Astrocyte (in vitro differentiated cells and primary cell): ENCODE data around the gene CTNNB1. TPM values are rescaled to one million over a fixed set of nuclear protein-coding genes. Genes with fewer than 3 reads are reported as not detected.
A peak's percentile ranks its signal among the peaks of the same experiment; 100 is the strongest.

Experiments used
- DNase-seq: peaks from one replicate; pipeline ENCODE4 v3.0.0-alpha.2; 2010; ENCODE audit warnings: low read depth
- FAIRE-seq: peaks from 2 replicates; lab custom pipeline; 2011; peaks lifted over from hg19 to GRCh38; lab: Jason Lieb, UNC
- H2AFZ ChIP-seq: 2 replicates; pipeline ENCODE4 v1.6.0; 2012; ENCODE audit warnings: low read depth, low read length, inconsistent platforms
- H3K27ac ChIP-seq: 2 replicates; pipeline ENCODE4 v1.5.1; 2011; ENCODE audit warnings: low read depth, low read length, inconsistent platforms
- H3K27me3 ChIP-seq: 2 replicates; pipeline ENCODE4 v1.6.0; 2011; ENCODE audit warnings: low read length, inconsistent platforms; ENCODE audit not compliant: insufficient read depth
- H3K36me3 ChIP-seq: 2 replicates; pipeline ENCODE4 v1.5.1; 2011; ENCODE audit warnings: low read length, inconsistent platforms; ENCODE audit not compliant: insufficient read depth
- H3K4me1 ChIP-seq: 2 replicates; pipeline ENCODE4 v1.5.1; 2011; ENCODE audit warnings: low read length, inconsistent platforms; ENCODE audit not compliant: insufficient read depth
- H3K4me2 ChIP-seq: 2 replicates; pipeline ENCODE4 v1.6.0; 2012; ENCODE audit warnings: low read length, inconsistent platforms
- H3K4me3 ChIP-seq: 2 replicates; pipeline ENCODE4 v1.5.1; 2011; ENCODE audit warnings: low read depth, mild to moderate bottlenecking, low read length, inconsistent platforms; ENCODE audit not compliant: insufficient read depth
- H3K79me2 ChIP-seq: 2 replicates; pipeline ENCODE4 v1.6.0; 2012; ENCODE audit warnings: mild to moderate bottlenecking, low read length, inconsistent platforms; ENCODE audit not compliant: insufficient read depth
- H3K9ac ChIP-seq: 2 replicates; pipeline ENCODE4 v1.6.0; 2012; ENCODE audit warnings: mild to moderate bottlenecking, low read length, inconsistent platforms
- H3K9me3 ChIP-seq: 2 replicates; pipeline ENCODE4 v1.5.1; 2012; ENCODE audit warnings: low read depth, mild to moderate bottlenecking, low read length, inconsistent platforms; ENCODE audit not compliant: insufficient read depth
- H4K20me1 ChIP-seq: 2 replicates; pipeline ENCODE4 v1.6.0; 2012; ENCODE audit warnings: low read length, inconsistent platforms; ENCODE audit not compliant: insufficient read depth
- H3K27ac Mint-ChIP-seq: one replicate; pipeline ENCODE4 v1.8.0; 2021; ENCODE audit warnings: mild to moderate bottlenecking, mixed read lengths; ENCODE audit not compliant: unreplicated experiment
- H3K27me3 Mint-ChIP-seq: one replicate; pipeline ENCODE4 v1.8.0; 2021; ENCODE audit warnings: low read depth, mixed read lengths; ENCODE audit not compliant: unreplicated experiment
- H3K36me3 Mint-ChIP-seq: one replicate; pipeline ENCODE4 v1.8.0; 2021; ENCODE audit warnings: low read depth, mixed read lengths; ENCODE audit not compliant: unreplicated experiment
- H3K4me1 Mint-ChIP-seq: one replicate; pipeline ENCODE4 v1.8.0; 2021; ENCODE audit warnings: low read depth, mixed read lengths; ENCODE audit not compliant: unreplicated experiment
- H3K4me3 Mint-ChIP-seq: one replicate; pipeline ENCODE4 v1.8.0; 2021; ENCODE audit warnings: mild to moderate bottlenecking, moderate library complexity, mixed read lengths; ENCODE audit not compliant: unreplicated experiment
- H3K9me3 Mint-ChIP-seq: one replicate; pipeline ENCODE4 v1.8.0; 2021; ENCODE audit warnings: mild to moderate bottlenecking, mixed read lengths; ENCODE audit not compliant: unreplicated experiment
- CTCF ChIP-seq: IDR thresholded peaks from 2 replicates; pipeline ENCODE4 v1.5.1; 2011; ENCODE audit warnings: low read depth, mild to moderate bottlenecking, inconsistent platforms, low read length, moderate library complexity; ENCODE audit not compliant: insufficient read depth
- EZH2 ChIP-seq: IDR thresholded peaks from 2 replicates; pipeline ENCODE4 v1.6.1; 2012; ENCODE audit warnings: mild to moderate bottlenecking, low read length, inconsistent platforms; ENCODE audit not compliant: insufficient read depth
- total RNA-seq: library from RNA; stranded (reverse); gene quantifications from 2 replicates; pipeline ENCODE4 v1.2.1, GENCODE V29; 2021

CTNNB1 gene
- total RNA-seq, 1 donor from 2014 or later = 656 TPM

- H3K36me3 ChIP-seq = peaks cover 32% of the 10 kb centered on the region
- H3K9me3 Mint-ChIP-seq = no peaks in the 10 kb centered on the region
- H3K9me3 ChIP-seq = no peaks in the 10 kb centered on the region
- no peak overlapping the region for H3K4me3 ChIP-seq
- H3K27ac ChIP-seq = no peak overlapping the region
- H3K27me3 ChIP-seq = no peaks in the 10 kb centered on the region
- no peak for TF ChIP-seq EZH2
- no peak for TF ChIP-seq CTCF
- H4K20me1 ChIP-seq = peaks cover 97% of the 10 kb centered on the region
- no peak overlapping the region for H3K9ac ChIP-seq
- peaks cover 12% of the 10 kb centered on the region for H3K4me1 ChIP-seq
- H3K79me2 ChIP-seq = peaks cover 100% of the 10 kb centered on the region
- no peak overlapping the region for H3K27ac Mint-ChIP-seq
- no peaks in the 10 kb centered on the region for H3K27me3 Mint-ChIP-seq
- peaks cover 40% of the 10 kb centered on the region for H3K4me1 Mint-ChIP-seq
- FAIRE-seq = no peak
- peaks cover 14% of the 10 kb centered on the region for H3K36me3 Mint-ChIP-seq
- H2AFZ ChIP-seq = no peak overlapping the region
- no peak overlapping the region for H3K4me2 ChIP-seq
- no peak for DNase-seq
- no peak overlapping the region for H3K4me3 Mint-ChIP-seq
Measured at GRCh38 chr3:41222501-41222900, 23.2 kb downstream of the CTNNB1 start.

- Histone ChIP-seq H3K79me2 (peaks cover 99% of the 10 kb centered on the region), H3K27ac (no peak overlapping the region), H3K9ac (no peak overlapping the region), H3K4me3 (no peak overlapping the region), H3K9me3 (no peaks in the 10 kb centered on the region), H3K4me1 (peaks cover 12% of the 10 kb centered on the region), H4K20me1 (peaks cover 97% of the 10 kb centered on the region), H2AFZ (no peak overlapping the region), H3K36me3 (peaks cover 35% of the 10 kb centered on the region), H3K4me2 (no peak overlapping the region), H3K27me3 (no peaks in the 10 kb centered on the region)
- no peak for FAIRE-seq
- H3K27me3 Mint-ChIP-seq = no peaks in the 10 kb centered on the region
- peaks cover 39% of the 10 kb centered on the region for H3K4me1 Mint-ChIP-seq
- no peak overlapping the region for H3K4me3 Mint-ChIP-seq
- no peaks in the 10 kb centered on the region for H3K9me3 Mint-ChIP-seq
- H3K36me3 Mint-ChIP-seq = peaks cover 14% of the 10 kb centered on the region
- no peak overlapping the region for H3K27ac Mint-ChIP-seq
- TF ChIP-seq EZH2 = no peak
- no peak for TF ChIP-seq CTCF
- DNase-seq = no peak
Measured at GRCh38 chr3:41223078-41223477, 23.8 kb downstream of the CTNNB1 start.

- peaks cover 18% of the 10 kb centered on the region for H3K36me3 Mint-ChIP-seq
- no peak for TF ChIP-seq EZH2
- no peak for TF ChIP-seq CTCF
- Histone ChIP-seq H3K4me2 (peak overlapping the region; percentile 38), H4K20me1 (peaks cover 97% of the 10 kb centered on the region), H3K4me3 (no peak overlapping the region), H3K4me1 (peaks cover 12% of the 10 kb centered on the region), H3K9ac (peak overlapping the region; percentile 21), H3K36me3 (peaks cover 35% of the 10 kb centered on the region), H3K27me3 (no peaks in the 10 kb centered on the region), H3K9me3 (no peaks in the 10 kb centered on the region), H3K27ac (peak overlapping the region; percentile 62), H2AFZ (no peak overlapping the region), H3K79me2 (peaks cover 99% of the 10 kb centered on the region)
- H3K4me1 Mint-ChIP-seq = peaks cover 43% of the 10 kb centered on the region
- no peaks in the 10 kb centered on the region for H3K9me3 Mint-ChIP-seq
- no peak for FAIRE-seq
- peak overlapping the region; percentile 5 for H3K27ac Mint-ChIP-seq
- H3K27me3 Mint-ChIP-seq = no peaks in the 10 kb centered on the region
- no peak overlapping the region for H3K4me3 Mint-ChIP-seq
- no peak for DNase-seq
Measured at GRCh38 chr3:41223691-41224090, 24.4 kb downstream of the CTNNB1 start.
